ENCODE data around the gene SLC12A6. TPM values are rescaled to one million over a fixed set of nuclear protein-coding genes. Genes with fewer than 3 reads are reported as not detected.

The SLC12A6 gene
- total and polyA plus RNA-seq, 2 of the 13 experiments (the other 11 are each of a cell fraction or from before 2014, with no cell fraction given) = 15.2 to 30.1 TPM

DNA sequence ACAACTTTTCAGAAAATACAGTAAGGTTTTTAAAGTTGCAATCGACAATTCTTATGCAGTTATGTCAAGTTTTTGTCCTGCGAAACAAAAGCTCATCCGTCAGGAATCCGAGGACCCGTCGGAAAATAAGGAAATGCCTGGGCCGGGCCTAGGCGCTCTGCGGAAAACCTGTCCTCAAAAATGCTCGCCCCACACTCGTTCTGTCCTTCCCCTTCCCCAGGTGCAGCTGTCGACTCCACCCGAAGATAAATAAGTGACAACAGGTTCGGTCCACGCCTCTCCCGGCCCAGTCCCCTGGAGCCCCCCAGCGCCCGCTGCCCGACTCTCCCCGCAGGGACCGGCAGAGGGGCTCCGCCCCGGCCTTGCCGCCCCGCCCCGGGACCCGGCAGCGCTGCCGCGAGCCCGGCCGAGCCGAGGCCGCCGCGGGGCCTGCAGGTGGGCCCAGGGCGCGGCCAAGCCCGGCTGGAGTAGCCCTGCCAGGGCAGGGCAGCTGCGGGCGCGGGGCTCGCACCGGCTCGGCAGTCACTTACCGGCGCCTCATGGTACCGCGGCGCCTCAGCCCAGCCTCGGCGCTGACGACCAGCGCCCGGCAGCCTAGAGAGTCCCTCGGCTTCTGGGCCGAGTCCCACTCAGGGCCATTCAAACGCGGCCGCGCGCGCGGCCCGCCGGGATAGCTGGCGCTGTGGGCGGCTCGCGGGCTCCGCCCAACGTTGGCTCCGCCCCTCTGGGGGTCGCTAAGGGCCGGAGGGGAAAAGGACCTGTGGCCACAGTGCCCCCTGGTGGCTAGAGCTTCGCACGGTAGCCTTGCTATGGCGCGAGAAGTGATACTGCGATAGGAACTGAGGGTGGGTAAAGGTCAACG, 127.9 kb downstream of the SLC12A6 start, which contains the start of gene KATNBL1 (continued):
- TF ChIP-seq ZNF205 (CRISPR knock-in tag; IDR thresholded peaks at IDR 0.05) = no peak; the same call in 1 of the 2 replicates
- TF ChIP-seq TBP (CRISPR knock-in tag; IDR thresholded peaks at IDR 0.05) = no peak
- TF ChIP-seq PLSCR1 (CRISPR knock-in tag; IDR thresholded peaks at IDR 0.05; ENCODE audit: borderline replicate concordance) = no peak
- peak; percentile 68; the same call in 1 of the 2 replicates for TF ChIP-seq KDM1A (CRISPR knock-in tag; IDR thresholded peaks at IDR 0.05)
- TF ChIP-seq PAX8 (CRISPR knock-in tag; IDR thresholded peaks at IDR 0.05; ENCODE audit: borderline replicate concordance) = no peak
- TF ChIP-seq RBM22 (optimal IDR thresholded peaks at IDR 0.05; ENCODE audit: low read length) = no peak
- TF ChIP-seq ZNF746 (CRISPR knock-in tag; IDR thresholded peaks at IDR 0.05) = no peak
- no peak for TF ChIP-seq ETS1 (CRISPR knock-in tag; IDR thresholded peaks at IDR 0.05)
- TF ChIP-seq HOXA3 (CRISPR knock-in tag; IDR thresholded peaks at IDR 0.05) = peak; percentile 63; the same call in 1 of the 2 replicates
- TF ChIP-seq ZNF616 (CRISPR knock-in tag; IDR thresholded peaks at IDR 0.05; ENCODE audit: low read depth) = no peak
- TF ChIP-seq ZNF598 (CRISPR knock-in tag; IDR thresholded peaks at IDR 0.05; ENCODE audit: borderline replicate concordance) = peak; percentile 83; the same call in 1 of the 2 replicates
- no peak for TF ChIP-seq ZNF546 (CRISPR knock-in tag; conservative IDR thresholded peaks at IDR 0.05)
- no peak for TF ChIP-seq ZNF780A (CRISPR knock-in tag; IDR thresholded peaks at IDR 0.05)
- no peak for TF ChIP-seq MEF2D (CRISPR knock-in tag; IDR thresholded peaks at IDR 0.05)
- peak; percentile 46; the same call in 1 of the 2 replicates for TF ChIP-seq CCDC6 (CRISPR knock-in tag; IDR thresholded peaks at IDR 0.05)
- peak; percentile 40 for TF ChIP-seq AGO2 (optimal IDR thresholded peaks at IDR 0.05; ENCODE audit: low read depth, low read length)
- peak; percentile 46; the same call in 1 of the 2 replicates for TF ChIP-seq ZNF501 (CRISPR knock-in tag; IDR thresholded peaks at IDR 0.05)
- TF ChIP-seq, protein P1, sequence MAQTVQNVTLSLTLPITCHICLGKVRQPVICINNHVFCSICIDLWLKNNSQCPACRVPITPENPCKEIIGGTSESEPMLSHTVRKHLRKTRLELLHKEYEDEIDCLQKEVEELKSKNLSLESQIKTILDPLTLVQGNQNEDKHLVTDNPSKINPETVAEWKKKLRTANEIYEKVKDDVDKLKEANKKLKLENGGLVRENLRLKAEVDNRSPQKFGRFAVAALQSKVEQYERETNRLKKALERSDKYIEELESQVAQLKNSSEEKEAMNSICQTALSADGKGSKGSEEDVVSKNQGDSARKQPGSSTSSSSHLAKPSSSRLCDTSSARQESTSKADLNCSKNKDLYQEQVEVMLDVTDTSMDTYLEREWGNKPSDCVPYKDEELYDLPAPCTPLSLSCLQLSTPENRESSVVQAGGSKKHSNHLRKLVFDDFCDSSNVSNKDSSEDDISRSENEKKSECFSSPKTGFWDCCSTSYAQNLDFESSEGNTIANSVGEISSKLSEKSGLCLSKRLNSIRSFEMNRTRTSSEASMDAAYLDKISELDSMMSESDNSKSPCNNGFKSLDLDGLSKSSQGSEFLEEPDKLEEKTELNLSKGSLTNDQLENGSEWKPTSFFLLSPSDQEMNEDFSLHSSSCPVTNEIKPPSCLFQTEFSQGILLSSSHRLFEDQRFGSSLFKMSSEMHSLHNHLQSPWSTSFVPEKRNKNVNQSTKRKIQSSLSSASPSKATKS (CRISPR knock-in tag; IDR thresholded peaks at IDR 0.05) = no peak
- TF ChIP-seq, protein P2, sequence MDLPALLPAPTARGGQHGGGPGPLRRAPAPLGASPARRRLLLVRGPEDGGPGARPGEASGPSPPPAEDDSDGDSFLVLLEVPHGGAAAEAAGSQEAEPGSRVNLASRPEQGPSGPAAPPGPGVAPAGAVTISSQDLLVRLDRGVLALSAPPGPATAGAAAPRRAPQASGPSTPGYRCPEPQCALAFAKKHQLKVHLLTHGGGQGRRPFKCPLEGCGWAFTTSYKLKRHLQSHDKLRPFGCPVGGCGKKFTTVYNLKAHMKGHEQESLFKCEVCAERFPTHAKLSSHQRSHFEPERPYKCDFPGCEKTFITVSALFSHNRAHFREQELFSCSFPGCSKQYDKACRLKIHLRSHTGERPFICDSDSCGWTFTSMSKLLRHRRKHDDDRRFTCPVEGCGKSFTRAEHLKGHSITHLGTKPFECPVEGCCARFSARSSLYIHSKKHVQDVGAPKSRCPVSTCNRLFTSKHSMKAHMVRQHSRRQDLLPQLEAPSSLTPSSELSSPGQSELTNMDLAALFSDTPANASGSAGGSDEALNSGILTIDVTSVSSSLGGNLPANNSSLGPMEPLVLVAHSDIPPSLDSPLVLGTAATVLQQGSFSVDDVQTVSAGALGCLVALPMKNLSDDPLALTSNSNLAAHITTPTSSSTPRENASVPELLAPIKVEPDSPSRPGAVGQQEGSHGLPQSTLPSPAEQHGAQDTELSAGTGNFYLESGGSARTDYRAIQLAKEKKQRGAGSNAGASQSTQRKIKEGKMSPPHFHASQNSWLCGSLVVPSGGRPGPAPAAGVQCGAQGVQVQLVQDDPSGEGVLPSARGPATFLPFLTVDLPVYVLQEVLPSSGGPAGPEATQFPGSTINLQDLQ (CRISPR knock-in tag; IDR thresholded peaks at IDR 0.05) = no peak
- TF ChIP-seq ZNF207 (IDR thresholded peaks at IDR 0.05; ENCODE audit: borderline replicate concordance) = no peak
- TF ChIP-seq, protein P3, sequence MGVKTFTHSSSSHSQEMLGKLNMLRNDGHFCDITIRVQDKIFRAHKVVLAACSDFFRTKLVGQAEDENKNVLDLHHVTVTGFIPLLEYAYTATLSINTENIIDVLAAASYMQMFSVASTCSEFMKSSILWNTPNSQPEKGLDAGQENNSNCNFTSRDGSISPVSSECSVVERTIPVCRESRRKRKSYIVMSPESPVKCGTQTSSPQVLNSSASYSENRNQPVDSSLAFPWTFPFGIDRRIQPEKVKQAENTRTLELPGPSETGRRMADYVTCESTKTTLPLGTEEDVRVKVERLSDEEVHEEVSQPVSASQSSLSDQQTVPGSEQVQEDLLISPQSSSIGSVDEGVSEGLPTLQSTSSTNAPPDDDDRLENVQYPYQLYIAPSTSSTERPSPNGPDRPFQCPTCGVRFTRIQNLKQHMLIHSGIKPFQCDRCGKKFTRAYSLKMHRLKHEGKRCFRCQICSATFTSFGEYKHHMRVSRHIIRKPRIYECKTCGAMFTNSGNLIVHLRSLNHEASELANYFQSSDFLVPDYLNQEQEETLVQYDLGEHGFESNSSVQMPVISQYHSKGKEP (CRISPR knock-in tag; IDR thresholded peaks at IDR 0.05) = no peak

Measured in HepG2 (cell line).